Left lobe of liver (tissue), 2 donors: ENCODE measurements around the gene MYO5A. TPM values are rescaled to one million over a fixed set of nuclear protein-coding genes. Genes with fewer than 3 reads are reported as not detected.
"Not testable (repeated sequence)": the region's sequence is repeated elsewhere in the genome, so short reads cannot be mapped to it uniquely, and the experiment has no call there.

Experiments used
- ATAC-seq: fragments of 200-7000 bp; cut with Tn5 transposase; one replicate; pipeline ENCODE4 v1.9.1; 2020; ENCODE audit warnings: mild to moderate bottlenecking, moderate library complexity
- DNase-seq: peaks from one replicate; pipeline ENCODE4 v3.0.0-alpha.2; 2020; ENCODE audit warnings: low spot score
- total RNA-seq: library from RNA; stranded (reverse); gene quantifications from one replicate; pipeline ENCODE4 v1.2.1, GENCODE V29; 2021
- donor health status: DM: no; HTN: no; CAD: no; lungs with moderate emphysema.
- donor health status: DM: no; HTN: yes; CAD: no.

Gene MYO5A
- total RNA-seq, 1 donor from 2014 or later, result 4.0 TPM

GRCh38 chr15:52424856-52425431, 103.7 kb downstream of the MYO5A start:
- DNase-seq (no peak), ATAC-seq (no peak)

- DNase-seq (no peak), ATAC-seq (no peak)
Observed at GRCh38 chr15:52423852-52424251, 104.8 kb downstream of the MYO5A start.

- DNase-seq (no peak), ATAC-seq (no peak)
Observed at GRCh38 chr15:52422001-52422400, 106.7 kb downstream of the MYO5A start.

GRCh38 chr15:52421029-52421428, 107.7 kb downstream of the MYO5A start:
- no peak for ATAC-seq
- DNase-seq, result no peak

- ATAC-seq (no peak), DNase-seq (no peak)
Observed at GRCh38 chr15:52419494-52419893, 109.2 kb downstream of the MYO5A start.

GRCh38 chr15:52417957-52418356, 110.7 kb downstream of the MYO5A start:
- ATAC-seq, result no peak
- no peak for DNase-seq

GRCh38 chr15:52417521-52417920, 111.2 kb downstream of the MYO5A start:
- no peak for DNase-seq
- ATAC-seq, result no peak

- ATAC-seq, DNase-seq: not testable (repeated sequence)
Observed at GRCh38 chr15:52416566-52416965, 112.1 kb downstream of the MYO5A start.

- ATAC-seq (no peak), DNase-seq (no peak)
Observed at GRCh38 chr15:52415628-52416027, 113.1 kb downstream of the MYO5A start.

- ATAC-seq (no peak), DNase-seq (no peak)
Observed at GRCh38 chr15:52414936-52415335, 113.7 kb downstream of the MYO5A start.

- ATAC-seq (no peak), DNase-seq (no peak)
Observed at GRCh38 chr15:52408823-52409222, 119.9 kb downstream of the MYO5A start.

GRCh38 chr15:52407374-52407773, 121.3 kb downstream of the MYO5A start:
- no peak for DNase-seq
- no peak for ATAC-seq

GRCh38 chr15:52406601-52407000, 122.1 kb downstream of the MYO5A start:
- ATAC-seq (no peak), DNase-seq (no peak)

- no peak for ATAC-seq
- no peak for DNase-seq
Observed at GRCh38 chr15:52405856-52406255, 122.8 kb downstream of the MYO5A start.

GRCh38 chr15:52397118-52397517, 131.6 kb downstream of the MYO5A start:
- ATAC-seq, result no peak
- DNase-seq, result no peak

- ATAC-seq, result no peak
- no peak for DNase-seq
Observed at GRCh38 chr15:52394118-52394517, 134.6 kb downstream of the MYO5A start.

- DNase-seq (no peak), ATAC-seq (no peak)
Observed at GRCh38 chr15:52392008-52392687, 136.5 kb downstream of the MYO5A start.

- ATAC-seq (no peak), DNase-seq (no peak)
Observed at GRCh38 chr15:52391069-52391468, 137.6 kb downstream of the MYO5A start.

- no peak for DNase-seq
- no peak for ATAC-seq
Observed at GRCh38 chr15:52385670-52386069, 143.0 kb downstream of the MYO5A start.

- ATAC-seq (no peak), DNase-seq (no peak)
Observed at GRCh38 chr15:52383100-52383588, 145.5 kb downstream of the MYO5A start.

GRCh38 chr15:52382647-52383046, 146.0 kb downstream of the MYO5A start:
- ATAC-seq (no peak), DNase-seq (no peak)

- no peak for ATAC-seq
- no peak for DNase-seq
Observed at GRCh38 chr15:52379395-52380106, 149.1 kb downstream of the MYO5A start.
